Heart left ventricle (tissue), 13 donors: ENCODE data around the gene SMIM23.

Experiments
- CTCF ChIP-seq, 12 donors: fragments of 200-600 bp; sonication (generic) in 4 of 12; IDR thresholded peaks; one replicate each; pipeline versions ENCODE4 v1.5.0 to v1.8.0; 2018 to 2022; ENCODE audit warnings: antibody characterized with exemption in 12 of 12, mild to moderate bottlenecking in 5 of 12
- POLR2A ChIP-seq, 2 donors: fragments of 450-650 bp; IDR thresholded peaks; one replicate each; pipeline ENCODE4 v1.6.1; 2017; ENCODE audit warnings: antibody characterized with exemption in 2 of 2, mild to moderate bottlenecking in 2 of 2, moderate library complexity in 2 of 2
- donor health status: ischemic (EF 13 %, LVEDD 7.1; RV severe dilation, severe dysfunction).
- donor health status: DM: no; HTN: yes; CAD: no.
- donor health status: DM: no; HTN: no; CAD: no.
- donor health status: ischemic (EF 25% LVEDD 6.9; RV normal size, moderate dysfunction).
- donor health status: ischemic (EF 25% LVEDD 5.7; RV mildly dilated, moderate dysfunction).
- donor health status: ischemic (EF 35%, LVEDD 5.7; RV mildly dilated, moderate dysfunction).
- donor health status: nonischemic (EF 11% LVEDD 7.7; RV severe dilation, severe dysfunction).
- donor health status: DM: yes; HTN: yes; CAD: no.
- donor health status: PGD.
- donor health status: ischemic (EF 29% LVEDD 5.4; RV normal size, mild dysfunction).
- donor health status: nonischemic (EF 23%, LVEDD 6.1; RV moderate dilation, normal function).

GRCh38 chr5:171839112-171839511 is 53.5 kb downstream of the SMIM23 start:
- TF ChIP-seq CTCF (IDR thresholded peaks at IDR 0.05) (no peak), POLR2A (IDR thresholded peaks at IDR 0.05) (no peak)
